Measurements from ENCODE around the gene BCAS3.

DNA sequence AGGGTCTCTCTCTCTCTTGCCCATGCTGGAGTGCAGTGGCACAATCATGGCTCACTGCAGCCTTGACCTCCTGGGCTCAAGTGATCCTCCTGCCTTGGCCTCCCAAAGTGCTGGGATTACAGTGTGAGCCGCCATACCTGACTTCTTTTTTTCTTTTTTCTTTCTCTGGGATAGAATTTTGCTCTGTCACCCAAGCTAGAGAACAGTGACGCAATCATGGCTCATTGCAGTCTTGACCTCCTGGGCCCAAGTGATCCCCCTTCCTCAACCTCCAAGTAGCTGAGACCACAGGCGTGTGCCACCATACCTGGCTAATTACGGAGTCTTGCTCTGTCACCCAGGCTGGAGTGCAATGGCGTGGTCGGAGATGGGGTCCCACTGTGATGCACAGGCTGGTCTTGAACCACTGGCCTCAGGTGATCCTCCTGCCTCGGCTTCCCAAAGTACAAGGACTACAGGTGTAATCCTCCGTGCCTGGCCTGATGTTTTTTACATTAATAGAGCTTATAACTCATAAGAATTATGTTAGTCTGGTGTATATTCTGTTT is 76.5 kb downstream of the BCAS3 start:
- no peak for TF ChIP-seq POLR2A (IDR thresholded peaks at IDR 0.05; ENCODE audit: low read depth, low read length)
- TF ChIP-seq SPI1 (IDR thresholded peaks at IDR 0.05; ENCODE audit: low read depth, low read length), result no peak
